Measurements from ENCODE around the gene RIPOR3. TPM values are rescaled to one million over a fixed set of nuclear protein-coding genes. Genes with fewer than 3 reads are reported as not detected.

The RIPOR3 gene
- total RNA-seq, 2 experiments from 2014 or later, result 0.53 TPM; not detected in 1

GRCh38 chr20:50722424-50723155 lies 31.2 kb upstream of the RIPOR3 start:
- H4K20me1 ChIP-seq (ENCODE audit: insufficient read depth, low read length), result no peaks in the 10 kb centered on the region
- BruUV-seq (replicated peaks), result no TSS peak
- no peak for DNase-seq (ENCODE audit: low spot score)
- ChIA-PET CTCF (ENCODE audit: unreplicated experiment) (no interaction called here), POLR2A (interaction anchor here (0.9 kb wide), 1 partner anchor 10 kb away, joined by 3 read pairs; no protein-coding TSS in a partner anchor)
- intact Hi-C loops (cut with micrococcal nuclease; ENCODE audit: unreplicated experiment), result no loop called here
- H3K79me2 ChIP-seq (ENCODE audit: insufficient read depth, low read depth, low read length), result no peaks in the 10 kb centered on the region
- no peak overlapping the region for H3K4me2 ChIP-seq (ENCODE audit: low read length)
- H3K9me2 ChIP-seq (ENCODE audit: insufficient read depth, low read length), result no peaks in the 10 kb centered on the region
- H3K27ac ChIP-seq (ENCODE audit: low read depth, low read length, poor library complexity, severe bottlenecking), result no peak overlapping the region
- no peaks in the 10 kb centered on the region for H3K9me3 ChIP-seq (ENCODE audit: low read length)
- no peaks in the 10 kb centered on the region for H3K36me3 ChIP-seq (ENCODE audit: insufficient read depth, low read length)
- no peak overlapping the region for H3K4me3 ChIP-seq (ENCODE audit: low read depth, low read length, poor library complexity, severe bottlenecking)
- TF ChIP-seq EZH2phosphoT487 (IDR thresholded peaks at IDR 0.05; ENCODE audit: borderline replicate concordance, low read depth, low read length), result no peak
- TF ChIP-seq CTCF (conservative IDR thresholded peaks at IDR 0.05; ENCODE audit: low read length), result no peak
- no peaks in the 10 kb centered on the region for H3K4me1 ChIP-seq (ENCODE audit: insufficient read depth, low read length, poor library complexity, severe bottlenecking)
- no peak overlapping the region for H2AFZ ChIP-seq (ENCODE audit: low read length)

GRCh38 chr20:50721881-50722281 lies 30.5 kb upstream of the RIPOR3 start:
- Histone ChIP-seq H3K36me3 (ENCODE audit: insufficient read depth, low read length) (no peaks in the 10 kb centered on the region), H3K9me3 (ENCODE audit: low read length) (no peaks in the 10 kb centered on the region), H3K4me1 (ENCODE audit: insufficient read depth, low read length, poor library complexity, severe bottlenecking) (no peaks in the 10 kb centered on the region), H3K9me2 (ENCODE audit: insufficient read depth, low read length) (no peaks in the 10 kb centered on the region), H4K20me1 (ENCODE audit: insufficient read depth, low read length) (no peaks in the 10 kb centered on the region), H3K4me3 (ENCODE audit: low read depth, low read length, poor library complexity, severe bottlenecking) (no peak overlapping the region), H3K79me2 (ENCODE audit: insufficient read depth, low read depth, low read length) (no peaks in the 10 kb centered on the region), H3K4me2 (ENCODE audit: low read length) (no peak overlapping the region), H2AFZ (ENCODE audit: low read length) (no peak overlapping the region), H3K27ac (ENCODE audit: low read depth, low read length, poor library complexity, severe bottlenecking) (no peak overlapping the region)
- no peak for DNase-seq (ENCODE audit: low spot score)
- ChIA-PET POLR2A (interaction anchor here (0.9 kb wide), 1 partner anchor 11 kb away, joined by 3 read pairs; no protein-coding TSS in a partner anchor), CTCF (ENCODE audit: unreplicated experiment) (no interaction called here)
- BruUV-seq (replicated peaks), result no TSS peak
- intact Hi-C loops (cut with micrococcal nuclease; ENCODE audit: unreplicated experiment), result no loop called here
- TF ChIP-seq EZH2phosphoT487 (IDR thresholded peaks at IDR 0.05; ENCODE audit: borderline replicate concordance, low read depth, low read length) (no peak), CTCF (conservative IDR thresholded peaks at IDR 0.05; ENCODE audit: low read length) (no peak)

GRCh38 chr20:50720582-50720981 lies 29.2 kb upstream of the RIPOR3 start:
- Histone ChIP-seq H3K4me2 (ENCODE audit: low read length) (no peak overlapping the region), H3K4me3 (ENCODE audit: low read depth, low read length, poor library complexity, severe bottlenecking) (no peak overlapping the region), H3K9me2 (ENCODE audit: insufficient read depth, low read length) (no peaks in the 10 kb centered on the region), H3K9me3 (ENCODE audit: low read length) (no peaks in the 10 kb centered on the region), H4K20me1 (ENCODE audit: insufficient read depth, low read length) (no peaks in the 10 kb centered on the region), H3K4me1 (ENCODE audit: insufficient read depth, low read length, poor library complexity, severe bottlenecking) (no peaks in the 10 kb centered on the region), H3K36me3 (ENCODE audit: insufficient read depth, low read length) (no peaks in the 10 kb centered on the region), H2AFZ (ENCODE audit: low read length) (no peak overlapping the region), H3K79me2 (ENCODE audit: insufficient read depth, low read depth, low read length) (no peaks in the 10 kb centered on the region), H3K27ac (ENCODE audit: low read depth, low read length, poor library complexity, severe bottlenecking) (no peak overlapping the region)
- CTCF ChIA-PET (ENCODE audit: unreplicated experiment), result no interaction called here
- POLR2A ChIA-PET, result interaction anchor here (0.6 to 1.1 kb wide), 3 partner anchors 9 to 56 kb away, joined by 4 to 5 read pairs (median 4); no protein-coding TSS in a partner anchor
- TF ChIP-seq EZH2phosphoT487 (IDR thresholded peaks at IDR 0.05; ENCODE audit: borderline replicate concordance, low read depth, low read length) (no peak), CTCF (conservative IDR thresholded peaks at IDR 0.05; ENCODE audit: low read length) (no peak)
- intact Hi-C loops (cut with micrococcal nuclease; ENCODE audit: unreplicated experiment), result no loop called here
- no peak for DNase-seq (ENCODE audit: low spot score)
- BruUV-seq (replicated peaks), result no TSS peak

Measured in OCI-LY7 (cell line).